Prostate gland (tissue), 2 donors: ENCODE results near the gene ARMC9.

Experiments
- CTCF ChIP-seq, 4 experiments: fragments of 200-600 bp in 2 of 4; fragments of 450-650 bp in 2 of 4; sonication (generic) in 2 of 4; IDR thresholded peaks; 1 replicate in 3 of 4; 2 replicates in 1 of 4; pipeline ENCODE4 v1.5.1; 2016 to 2019; ENCODE audit warnings: antibody characterized with exemption in 4 of 4, mild to moderate bottlenecking in 2 of 4, moderate library complexity in 2 of 4
- POLR2A ChIP-seq: fragments of 450-650 bp; IDR thresholded peaks from one replicate; pipeline ENCODE4 v1.6.1; 2016; ENCODE audit warnings: antibody characterized with exemption, mild to moderate bottlenecking
- POLR2AphosphoS5 ChIP-seq: sonication (generic); formaldehyde crosslinking; IDR thresholded peaks from one replicate; pipeline ENCODE4 v1.6.1; 2017; ENCODE audit warnings: antibody characterized with exemption

GRCh38 chr2:231294571-231295362, 96.3 kb downstream of the ARMC9 start:
- TF ChIP-seq POLR2A = no peak
- TF ChIP-seq CTCF (IDR thresholded peaks at IDR 0.05) = no peak
- TF ChIP-seq POLR2AphosphoS5 = no peak
